H1 (cell line): ENCODE data around the gene EPN3. TPM values are rescaled to one million over a fixed set of nuclear protein-coding genes. Genes with fewer than 3 reads are reported as not detected.

Source experiments
- NRF1 ChIP-seq: IDR thresholded peaks from 2 replicates; pipeline ENCODE4 v1.6.1; 2011; ENCODE audit warnings: mild to moderate bottlenecking, low read depth, low read length, improper control_type of control experiment
- PHF8 ChIP-seq: fragments of 200-600 bp; sonication (generic); conservative IDR thresholded peaks from 2 replicates; pipeline ENCODE4 v1.7.1; 2012; ENCODE audit warnings: low read depth, mild to moderate bottlenecking, inconsistent platforms, low read length, moderate library complexity
- RBBP5 ChIP-seq: IDR thresholded peaks from 2 replicates; pipeline ENCODE4 v1.7.1; 2012; ENCODE audit warnings: low read depth, mild to moderate bottlenecking, inconsistent platforms, low read length, moderate library complexity, borderline replicate concordance
- RNF2 ChIP-seq: fragments of 200-900, 300-1000 bp; sonication (generic); IDR thresholded peaks from 2 replicates; pipeline ENCODE4 v1.7.1; 2016; ENCODE audit warnings: borderline replicate concordance, low read depth, mild to moderate bottlenecking, antibody characterized with exemption, low read length; ENCODE audit not compliant: poor library complexity, severe bottlenecking; ENCODE audit errors: missing control alignments
- SIRT6 ChIP-seq: IDR thresholded peaks from one replicate; pipeline ENCODE4 v1.7.1; 2012; ENCODE audit warnings: low read length, inconsistent platforms
- SIX5 ChIP-seq: IDR thresholded peaks from 2 replicates; pipeline ENCODE4 v1.6.1; 2011; ENCODE audit warnings: mild to moderate bottlenecking, low read depth, low read length
- SP2 ChIP-seq: IDR thresholded peaks from 2 replicates; pipeline ENCODE4 v1.6.1; 2012; ENCODE audit warnings: mild to moderate bottlenecking, low read length, inconsistent platforms
- SRF ChIP-seq: IDR thresholded peaks from 2 replicates; pipeline ENCODE4 v1.6.1; 2011; ENCODE audit warnings: mild to moderate bottlenecking, low read depth, low read length, moderate library complexity
- polyA plus RNA-seq, 7 experiments: library from polyadenylated mRNA; depleted of rRNA in 3 of 7; stranded (reverse) in 5 of 7; unstranded in 2 of 7; fragments of >200 nt in 5 of 7; fragments of 200-250 nt in 2 of 7; gene quantifications; 1 replicate in 5 of 7; 2 replicates in 1 of 7; 4 replicates in 1 of 7; pipeline versions ENCODE4 v1.2.1 to v1.2.3, GENCODE V29; 2011 to 2013; ENCODE audit warnings: missing spikeins in 2 of 7, mixed read lengths in 2 of 7
- total RNA-seq: library from RNA; stranded (reverse); fragmentation: NEBNext Ultra II Directional; extraction: Animal tissue kit (Norgen Biotek cat#: 25700); gene quantifications from 2 replicates; pipeline ENCODE4 v1.2.1, GENCODE V29; 2021
- TF ChIP-seq, protein P1 (sequence below): fragments of 300-600 bp; sonication (generic); IDR thresholded peaks from 2 replicates; pipeline ENCODE4 v1.7.1; 2012; ENCODE audit warnings: low read length, moderate library complexity, mild to moderate bottlenecking, inconsistent platforms; ENCODE audit not compliant: insufficient replicate concordance
- TF ChIP-seq, protein P2 (sequence below): IDR thresholded peaks from 2 replicates; pipeline ENCODE4 v1.6.1; 2011; ENCODE audit warnings: low read length, improper control_type of control experiment

Gene EPN3
- total and polyA plus RNA-seq, 2 of the 8 experiments (the other 6 are each of a cell fraction or from before 2014, with no cell fraction given) = 6.7 to 7.9 TPM

DNA sequence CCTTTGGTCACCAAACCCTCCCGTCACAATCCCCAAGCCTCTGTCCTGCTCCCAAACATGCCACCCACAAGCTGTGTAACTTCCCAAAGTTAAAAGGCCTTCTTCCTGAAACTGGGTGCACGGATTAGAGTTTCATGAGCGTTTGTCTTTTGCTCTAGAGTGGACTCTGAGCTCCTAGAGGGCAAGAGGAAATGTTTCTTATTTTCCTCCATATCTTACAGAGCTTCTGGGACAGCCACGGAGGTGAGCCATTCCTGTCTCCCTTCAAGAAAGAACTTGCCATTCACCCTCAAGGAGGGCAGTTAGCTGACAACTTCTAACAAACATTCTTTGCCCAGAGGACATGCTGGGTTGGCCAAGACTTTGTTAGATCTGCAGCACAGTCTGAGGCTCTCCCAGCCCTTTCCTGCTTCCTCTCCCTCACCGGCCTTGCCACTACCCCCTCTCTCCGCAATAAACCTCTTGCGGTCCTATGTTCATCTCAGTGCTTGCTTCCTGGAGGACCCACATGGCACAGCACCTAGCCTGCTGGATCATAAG is 26.9 kb upstream of the EPN3 start (continued):
- TF ChIP-seq, protein P1, sequence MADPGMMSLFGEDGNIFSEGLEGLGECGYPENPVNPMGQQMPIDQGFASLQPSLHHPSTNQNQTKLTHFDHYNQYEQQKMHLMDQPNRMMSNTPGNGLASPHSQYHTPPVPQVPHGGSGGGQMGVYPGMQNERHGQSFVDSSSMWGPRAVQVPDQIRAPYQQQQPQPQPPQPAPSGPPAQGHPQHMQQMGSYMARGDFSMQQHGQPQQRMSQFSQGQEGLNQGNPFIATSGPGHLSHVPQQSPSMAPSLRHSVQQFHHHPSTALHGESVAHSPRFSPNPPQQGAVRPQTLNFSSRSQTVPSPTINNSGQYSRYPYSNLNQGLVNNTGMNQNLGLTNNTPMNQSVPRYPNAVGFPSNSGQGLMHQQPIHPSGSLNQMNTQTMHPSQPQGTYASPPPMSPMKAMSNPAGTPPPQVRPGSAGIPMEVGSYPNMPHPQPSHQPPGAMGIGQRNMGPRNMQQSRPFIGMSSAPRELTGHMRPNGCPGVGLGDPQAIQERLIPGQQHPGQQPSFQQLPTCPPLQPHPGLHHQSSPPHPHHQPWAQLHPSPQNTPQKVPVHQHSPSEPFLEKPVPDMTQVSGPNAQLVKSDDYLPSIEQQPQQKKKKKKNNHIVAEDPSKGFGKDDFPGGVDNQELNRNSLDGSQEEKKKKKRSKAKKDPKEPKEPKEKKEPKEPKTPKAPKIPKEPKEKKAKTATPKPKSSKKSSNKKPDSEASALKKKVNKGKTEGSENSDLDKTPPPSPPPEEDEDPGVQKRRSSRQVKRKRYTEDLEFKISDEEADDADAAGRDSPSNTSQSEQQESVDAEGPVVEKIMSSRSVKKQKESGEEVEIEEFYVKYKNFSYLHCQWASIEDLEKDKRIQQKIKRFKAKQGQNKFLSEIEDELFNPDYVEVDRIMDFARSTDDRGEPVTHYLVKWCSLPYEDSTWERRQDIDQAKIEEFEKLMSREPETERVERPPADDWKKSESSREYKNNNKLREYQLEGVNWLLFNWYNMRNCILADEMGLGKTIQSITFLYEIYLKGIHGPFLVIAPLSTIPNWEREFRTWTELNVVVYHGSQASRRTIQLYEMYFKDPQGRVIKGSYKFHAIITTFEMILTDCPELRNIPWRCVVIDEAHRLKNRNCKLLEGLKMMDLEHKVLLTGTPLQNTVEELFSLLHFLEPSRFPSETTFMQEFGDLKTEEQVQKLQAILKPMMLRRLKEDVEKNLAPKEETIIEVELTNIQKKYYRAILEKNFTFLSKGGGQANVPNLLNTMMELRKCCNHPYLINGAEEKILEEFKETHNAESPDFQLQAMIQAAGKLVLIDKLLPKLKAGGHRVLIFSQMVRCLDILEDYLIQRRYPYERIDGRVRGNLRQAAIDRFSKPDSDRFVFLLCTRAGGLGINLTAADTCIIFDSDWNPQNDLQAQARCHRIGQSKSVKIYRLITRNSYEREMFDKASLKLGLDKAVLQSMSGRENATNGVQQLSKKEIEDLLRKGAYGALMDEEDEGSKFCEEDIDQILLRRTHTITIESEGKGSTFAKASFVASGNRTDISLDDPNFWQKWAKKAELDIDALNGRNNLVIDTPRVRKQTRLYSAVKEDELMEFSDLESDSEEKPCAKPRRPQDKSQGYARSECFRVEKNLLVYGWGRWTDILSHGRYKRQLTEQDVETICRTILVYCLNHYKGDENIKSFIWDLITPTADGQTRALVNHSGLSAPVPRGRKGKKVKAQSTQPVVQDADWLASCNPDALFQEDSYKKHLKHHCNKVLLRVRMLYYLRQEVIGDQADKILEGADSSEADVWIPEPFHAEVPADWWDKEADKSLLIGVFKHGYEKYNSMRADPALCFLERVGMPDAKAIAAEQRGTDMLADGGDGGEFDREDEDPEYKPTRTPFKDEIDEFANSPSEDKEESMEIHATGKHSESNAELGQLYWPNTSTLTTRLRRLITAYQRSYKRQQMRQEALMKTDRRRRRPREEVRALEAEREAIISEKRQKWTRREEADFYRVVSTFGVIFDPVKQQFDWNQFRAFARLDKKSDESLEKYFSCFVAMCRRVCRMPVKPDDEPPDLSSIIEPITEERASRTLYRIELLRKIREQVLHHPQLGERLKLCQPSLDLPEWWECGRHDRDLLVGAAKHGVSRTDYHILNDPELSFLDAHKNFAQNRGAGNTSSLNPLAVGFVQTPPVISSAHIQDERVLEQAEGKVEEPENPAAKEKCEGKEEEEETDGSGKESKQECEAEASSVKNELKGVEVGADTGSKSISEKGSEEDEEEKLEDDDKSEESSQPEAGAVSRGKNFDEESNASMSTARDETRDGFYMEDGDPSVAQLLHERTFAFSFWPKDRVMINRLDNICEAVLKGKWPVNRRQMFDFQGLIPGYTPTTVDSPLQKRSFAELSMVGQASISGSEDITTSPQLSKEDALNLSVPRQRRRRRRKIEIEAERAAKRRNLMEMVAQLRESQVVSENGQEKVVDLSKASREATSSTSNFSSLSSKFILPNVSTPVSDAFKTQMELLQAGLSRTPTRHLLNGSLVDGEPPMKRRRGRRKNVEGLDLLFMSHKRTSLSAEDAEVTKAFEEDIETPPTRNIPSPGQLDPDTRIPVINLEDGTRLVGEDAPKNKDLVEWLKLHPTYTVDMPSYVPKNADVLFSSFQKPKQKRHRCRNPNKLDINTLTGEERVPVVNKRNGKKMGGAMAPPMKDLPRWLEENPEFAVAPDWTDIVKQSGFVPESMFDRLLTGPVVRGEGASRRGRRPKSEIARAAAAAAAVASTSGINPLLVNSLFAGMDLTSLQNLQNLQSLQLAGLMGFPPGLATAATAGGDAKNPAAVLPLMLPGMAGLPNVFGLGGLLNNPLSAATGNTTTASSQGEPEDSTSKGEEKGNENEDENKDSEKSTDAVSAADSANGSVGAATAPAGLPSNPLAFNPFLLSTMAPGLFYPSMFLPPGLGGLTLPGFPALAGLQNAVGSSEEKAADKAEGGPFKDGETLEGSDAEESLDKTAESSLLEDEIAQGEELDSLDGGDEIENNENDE = no peak
- TF ChIP-seq, protein P2, sequence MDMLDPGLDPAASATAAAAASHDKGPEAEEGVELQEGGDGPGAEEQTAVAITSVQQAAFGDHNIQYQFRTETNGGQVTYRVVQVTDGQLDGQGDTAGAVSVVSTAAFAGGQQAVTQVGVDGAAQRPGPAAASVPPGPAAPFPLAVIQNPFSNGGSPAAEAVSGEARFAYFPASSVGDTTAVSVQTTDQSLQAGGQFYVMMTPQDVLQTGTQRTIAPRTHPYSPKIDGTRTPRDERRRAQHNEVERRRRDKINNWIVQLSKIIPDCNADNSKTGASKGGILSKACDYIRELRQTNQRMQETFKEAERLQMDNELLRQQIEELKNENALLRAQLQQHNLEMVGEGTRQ = no peak
- TF ChIP-seq PHF8 (no peak), SP2 (no peak), RBBP5 (no peak), NRF1 (no peak), SRF (no peak), SIRT6 (no peak), SIX5 (no peak), RNF2 (no peak)
- TF ChIP-seq, all 59 proteins: peak for 0
